ENCODE results near the gene ROBO4. TPM values are rescaled to one million over a fixed set of nuclear protein-coding genes. Genes with fewer than 3 reads are reported as not detected.

The ROBO4 gene
- total and polyA plus RNA-seq, 2 experiments from 2014 or later: not detected

DNA sequence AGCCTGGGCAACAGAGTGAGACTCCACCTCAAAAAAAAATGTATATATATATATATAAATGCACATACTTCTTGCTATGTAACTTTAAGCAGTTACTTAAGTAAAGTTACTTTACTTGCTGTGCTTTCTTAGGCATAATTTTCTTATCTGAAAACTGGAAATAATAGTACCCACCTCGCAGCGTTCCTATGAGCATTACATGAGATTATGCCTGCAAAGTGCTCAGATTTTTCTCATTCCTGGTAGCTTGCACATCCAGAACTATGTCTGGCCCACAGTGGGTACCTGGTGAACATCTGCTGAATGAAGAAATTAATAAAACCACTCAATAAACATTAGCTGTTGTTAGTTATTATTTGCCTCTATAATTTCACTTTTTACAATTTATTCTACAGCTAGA, 38.5 kb downstream of the ROBO4 start (continued):
- TF ChIP-seq, protein P1, sequence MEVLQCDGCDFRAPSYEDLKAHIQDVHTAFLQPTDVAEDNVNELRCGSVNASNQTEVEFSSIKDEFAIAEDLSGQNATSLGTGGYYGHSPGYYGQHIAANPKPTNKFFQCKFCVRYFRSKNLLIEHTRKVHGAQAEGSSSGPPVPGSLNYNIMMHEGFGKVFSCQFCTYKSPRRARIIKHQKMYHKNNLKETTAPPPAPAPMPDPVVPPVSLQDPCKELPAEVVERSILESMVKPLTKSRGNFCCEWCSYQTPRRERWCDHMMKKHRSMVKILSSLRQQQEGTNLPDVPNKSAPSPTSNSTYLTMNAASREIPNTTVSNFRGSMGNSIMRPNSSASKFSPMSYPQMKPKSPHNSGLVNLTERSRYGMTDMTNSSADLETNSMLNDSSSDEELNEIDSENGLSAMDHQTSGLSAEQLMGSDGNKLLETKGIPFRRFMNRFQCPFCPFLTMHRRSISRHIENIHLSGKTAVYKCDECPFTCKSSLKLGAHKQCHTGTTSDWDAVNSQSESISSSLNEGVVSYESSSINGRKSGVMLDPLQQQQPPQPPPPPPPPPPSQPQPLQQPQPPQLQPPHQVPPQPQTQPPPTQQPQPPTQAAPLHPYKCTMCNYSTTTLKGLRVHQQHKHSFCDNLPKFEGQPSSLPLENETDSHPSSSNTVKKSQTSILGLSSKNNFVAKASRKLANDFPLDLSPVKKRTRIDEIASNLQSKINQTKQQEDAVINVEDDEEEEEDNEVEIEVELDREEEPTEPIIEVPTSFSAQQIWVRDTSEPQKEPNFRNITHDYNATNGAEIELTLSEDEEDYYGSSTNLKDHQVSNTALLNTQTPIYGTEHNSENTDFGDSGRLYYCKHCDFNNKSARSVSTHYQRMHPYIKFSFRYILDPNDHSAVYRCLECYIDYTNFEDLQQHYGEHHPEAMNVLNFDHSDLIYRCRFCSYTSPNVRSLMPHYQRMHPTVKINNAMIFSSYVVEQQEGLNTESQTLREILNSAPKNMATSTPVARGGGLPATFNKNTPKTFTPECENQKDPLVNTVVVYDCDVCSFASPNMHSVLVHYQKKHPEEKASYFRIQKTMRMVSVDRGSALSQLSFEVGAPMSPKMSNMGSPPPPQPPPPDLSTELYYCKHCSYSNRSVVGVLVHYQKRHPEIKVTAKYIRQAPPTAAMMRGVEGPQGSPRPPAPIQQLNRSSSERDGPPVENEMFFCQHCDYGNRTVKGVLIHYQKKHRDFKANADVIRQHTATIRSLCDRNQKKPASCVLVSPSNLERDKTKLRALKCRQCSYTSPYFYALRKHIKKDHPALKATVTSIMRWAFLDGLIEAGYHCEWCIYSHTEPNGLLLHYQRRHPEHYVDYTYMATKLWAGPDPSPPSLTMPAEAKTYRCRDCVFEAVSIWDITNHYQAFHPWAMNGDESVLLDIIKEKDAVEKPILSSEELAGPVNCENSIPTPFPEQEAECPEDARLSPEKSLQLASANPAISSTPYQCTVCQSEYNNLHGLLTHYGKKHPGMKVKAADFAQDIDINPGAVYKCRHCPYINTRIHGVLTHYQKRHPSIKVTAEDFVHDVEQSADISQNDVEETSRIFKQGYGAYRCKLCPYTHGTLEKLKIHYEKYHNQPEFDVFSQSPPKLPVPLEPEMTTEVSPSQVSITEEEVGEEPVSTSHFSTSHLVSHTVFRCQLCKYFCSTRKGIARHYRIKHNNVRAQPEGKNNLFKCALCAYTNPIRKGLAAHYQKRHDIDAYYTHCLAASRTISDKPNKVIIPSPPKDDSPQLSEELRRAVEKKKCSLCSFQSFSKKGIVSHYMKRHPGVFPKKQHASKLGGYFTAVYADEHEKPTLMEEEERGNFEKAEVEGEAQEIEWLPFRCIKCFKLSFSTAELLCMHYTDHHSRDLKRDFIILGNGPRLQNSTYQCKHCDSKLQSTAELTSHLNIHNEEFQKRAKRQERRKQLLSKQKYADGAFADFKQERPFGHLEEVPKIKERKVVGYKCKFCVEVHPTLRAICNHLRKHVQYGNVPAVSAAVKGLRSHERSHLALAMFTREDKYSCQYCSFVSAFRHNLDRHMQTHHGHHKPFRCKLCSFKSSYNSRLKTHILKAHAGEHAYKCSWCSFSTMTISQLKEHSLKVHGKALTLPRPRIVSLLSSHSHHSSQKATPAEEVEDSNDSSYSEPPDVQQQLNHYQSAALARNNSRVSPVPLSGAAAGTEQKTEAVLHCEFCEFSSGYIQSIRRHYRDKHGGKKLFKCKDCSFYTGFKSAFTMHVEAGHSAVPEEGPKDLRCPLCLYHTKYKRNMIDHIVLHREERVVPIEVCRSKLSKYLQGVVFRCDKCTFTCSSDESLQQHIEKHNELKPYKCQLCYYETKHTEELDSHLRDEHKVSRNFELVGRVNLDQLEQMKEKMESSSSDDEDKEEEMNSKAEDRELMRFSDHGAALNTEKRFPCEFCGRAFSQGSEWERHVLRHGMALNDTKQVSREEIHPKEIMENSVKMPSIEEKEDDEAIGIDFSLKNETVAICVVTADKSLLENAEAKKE (CRISPR knock-in tag; IDR thresholded peaks at IDR 0.05): no peak
- no peak for TF ChIP-seq POLR2AphosphoS5 (IDR thresholded peaks at IDR 0.05; ENCODE audit: low read depth)
- TF ChIP-seq JUNB (IDR thresholded peaks at IDR 0.05; ENCODE audit: unreplicated experiment): no peak
- TF ChIP-seq EZH2 (IDR thresholded peaks at IDR 0.05; ENCODE audit: low read depth, unreplicated experiment): no peak
- TF ChIP-seq CREB1 (CRISPR knock-in tag; IDR thresholded peaks at IDR 0.05; ENCODE audit: low read depth): no peak
- TF ChIP-seq ZNF331 (CRISPR knock-in tag; IDR thresholded peaks at IDR 0.05; ENCODE audit: low read depth): no peak
- TF ChIP-seq, protein P2, sequence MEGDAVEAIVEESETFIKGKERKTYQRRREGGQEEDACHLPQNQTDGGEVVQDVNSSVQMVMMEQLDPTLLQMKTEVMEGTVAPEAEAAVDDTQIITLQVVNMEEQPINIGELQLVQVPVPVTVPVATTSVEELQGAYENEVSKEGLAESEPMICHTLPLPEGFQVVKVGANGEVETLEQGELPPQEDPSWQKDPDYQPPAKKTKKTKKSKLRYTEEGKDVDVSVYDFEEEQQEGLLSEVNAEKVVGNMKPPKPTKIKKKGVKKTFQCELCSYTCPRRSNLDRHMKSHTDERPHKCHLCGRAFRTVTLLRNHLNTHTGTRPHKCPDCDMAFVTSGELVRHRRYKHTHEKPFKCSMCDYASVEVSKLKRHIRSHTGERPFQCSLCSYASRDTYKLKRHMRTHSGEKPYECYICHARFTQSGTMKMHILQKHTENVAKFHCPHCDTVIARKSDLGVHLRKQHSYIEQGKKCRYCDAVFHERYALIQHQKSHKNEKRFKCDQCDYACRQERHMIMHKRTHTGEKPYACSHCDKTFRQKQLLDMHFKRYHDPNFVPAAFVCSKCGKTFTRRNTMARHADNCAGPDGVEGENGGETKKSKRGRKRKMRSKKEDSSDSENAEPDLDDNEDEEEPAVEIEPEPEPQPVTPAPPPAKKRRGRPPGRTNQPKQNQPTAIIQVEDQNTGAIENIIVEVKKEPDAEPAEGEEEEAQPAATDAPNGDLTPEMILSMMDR (conservative IDR thresholded peaks at IDR 0.05; ENCODE audit: low read depth in 2 of 2): no peak
- no peak for TF ChIP-seq ZNF114 (CRISPR knock-in tag; IDR thresholded peaks at IDR 0.05)
- no peak for TF ChIP-seq STAT1 (IDR thresholded peaks at IDR 0.05; ENCODE audit: unreplicated experiment)
- TF ChIP-seq, protein P3, sequence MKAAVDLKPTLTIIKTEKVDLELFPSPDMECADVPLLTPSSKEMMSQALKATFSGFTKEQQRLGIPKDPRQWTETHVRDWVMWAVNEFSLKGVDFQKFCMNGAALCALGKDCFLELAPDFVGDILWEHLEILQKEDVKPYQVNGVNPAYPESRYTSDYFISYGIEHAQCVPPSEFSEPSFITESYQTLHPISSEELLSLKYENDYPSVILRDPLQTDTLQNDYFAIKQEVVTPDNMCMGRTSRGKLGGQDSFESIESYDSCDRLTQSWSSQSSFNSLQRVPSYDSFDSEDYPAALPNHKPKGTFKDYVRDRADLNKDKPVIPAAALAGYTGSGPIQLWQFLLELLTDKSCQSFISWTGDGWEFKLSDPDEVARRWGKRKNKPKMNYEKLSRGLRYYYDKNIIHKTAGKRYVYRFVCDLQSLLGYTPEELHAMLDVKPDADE (IDR thresholded peaks at IDR 0.05): no peak
- TF ChIP-seq NANOG (IDR thresholded peaks at IDR 0.05; ENCODE audit: borderline replicate concordance): no peak
- TF ChIP-seq EZH2phosphoT487 (IDR thresholded peaks at IDR 0.05; ENCODE audit: unreplicated experiment): no peak
